ENCODE measurements around the gene UBE2E2.

Gene UBE2E2

DNA sequence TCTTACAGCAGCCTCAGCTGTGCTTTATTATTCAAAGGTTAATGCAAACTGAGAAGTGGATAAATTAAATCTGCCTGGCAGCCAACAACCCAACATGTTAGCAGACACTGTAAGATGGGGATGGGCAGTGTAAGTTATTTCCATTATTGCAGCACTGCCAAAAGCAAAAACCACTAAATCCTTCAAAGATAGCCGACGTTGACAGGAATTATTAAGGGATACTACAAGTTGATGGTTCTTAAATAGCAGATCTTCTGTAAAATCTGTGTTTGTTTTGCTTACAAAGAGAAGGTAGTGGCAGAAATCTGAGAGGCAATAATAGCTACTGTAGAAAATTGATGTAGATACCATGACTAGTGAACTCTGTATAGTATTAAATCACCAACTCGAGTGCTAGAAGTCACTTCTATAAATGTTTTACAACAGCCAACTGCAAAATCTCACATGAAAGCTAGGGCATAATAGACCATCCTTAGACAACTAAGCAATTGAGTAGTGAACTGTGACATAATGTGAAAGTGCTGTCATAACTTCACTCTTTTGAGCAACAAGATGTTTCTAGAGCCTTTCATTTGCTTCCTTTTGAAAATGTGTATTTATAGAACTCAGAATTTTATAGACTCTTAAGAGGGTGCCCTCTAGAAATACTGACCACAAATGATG, 278.6 kb downstream of the UBE2E2 start:
- peak in 2 of 4 experiments; percentile 23 to 32 for DNase-seq

DNA sequence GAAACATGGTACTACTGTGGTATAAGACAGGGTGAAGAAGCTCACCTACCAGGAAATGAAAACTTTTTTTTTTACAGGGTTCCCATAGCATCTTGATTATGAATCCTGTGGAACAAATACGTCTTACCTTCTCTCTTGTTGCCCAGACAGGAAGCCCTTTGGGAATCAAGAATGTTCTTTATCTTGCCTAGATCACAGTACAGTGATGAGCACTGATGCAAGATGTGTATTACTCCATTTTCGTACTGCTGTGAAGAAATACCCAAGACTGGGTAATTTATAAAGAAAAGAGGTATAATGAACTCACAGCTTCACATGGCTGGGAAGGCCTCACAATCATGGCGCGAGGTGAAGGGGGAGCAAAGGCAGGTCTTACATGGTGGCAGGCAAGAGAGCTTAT, 281.3 kb downstream of the UBE2E2 start:
- no peak for DNase-seq

DNA sequence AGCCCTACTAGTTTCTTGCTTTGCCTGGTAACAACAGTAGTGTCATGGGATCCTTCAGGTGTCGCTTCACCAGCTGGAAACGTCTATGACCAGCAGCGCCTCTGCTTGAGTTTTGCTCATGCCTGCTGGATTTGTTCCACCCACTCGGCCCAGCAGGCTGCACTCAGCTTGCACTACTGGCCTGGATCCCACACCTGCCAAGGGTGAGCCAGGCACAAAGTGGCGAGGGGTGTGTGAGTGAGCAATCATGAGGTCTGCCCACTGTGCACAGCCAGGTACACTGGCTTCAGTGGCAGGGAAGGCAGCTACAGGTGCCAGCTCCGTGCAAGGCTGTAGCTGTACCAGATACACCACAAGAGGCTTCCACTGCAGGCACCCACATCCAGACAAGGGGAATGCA, 282.8 kb downstream of the UBE2E2 start:
- DNase-seq, result no peak

DNA sequence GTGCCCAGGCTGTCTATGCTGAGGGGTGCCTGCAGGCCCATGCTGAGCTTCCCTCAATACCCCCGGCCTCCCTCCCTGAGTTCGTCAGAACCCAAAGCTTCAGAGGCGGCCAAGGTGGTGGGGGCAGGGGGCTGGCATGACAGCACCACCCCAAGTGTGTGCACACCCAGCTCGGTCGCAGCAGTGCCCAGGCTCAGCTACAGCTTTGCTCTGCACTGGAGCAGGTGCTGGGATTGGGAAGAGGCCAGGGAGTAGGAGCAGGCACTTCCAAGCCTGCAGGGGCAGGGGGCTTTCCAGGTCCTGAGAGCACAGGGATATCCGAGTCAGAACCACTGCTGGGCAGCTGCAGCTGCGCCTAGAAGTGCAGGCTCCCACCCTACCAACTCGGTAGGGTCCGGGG, 283.9 kb downstream of the UBE2E2 start:
- DNase-seq, result no peak

DNA sequence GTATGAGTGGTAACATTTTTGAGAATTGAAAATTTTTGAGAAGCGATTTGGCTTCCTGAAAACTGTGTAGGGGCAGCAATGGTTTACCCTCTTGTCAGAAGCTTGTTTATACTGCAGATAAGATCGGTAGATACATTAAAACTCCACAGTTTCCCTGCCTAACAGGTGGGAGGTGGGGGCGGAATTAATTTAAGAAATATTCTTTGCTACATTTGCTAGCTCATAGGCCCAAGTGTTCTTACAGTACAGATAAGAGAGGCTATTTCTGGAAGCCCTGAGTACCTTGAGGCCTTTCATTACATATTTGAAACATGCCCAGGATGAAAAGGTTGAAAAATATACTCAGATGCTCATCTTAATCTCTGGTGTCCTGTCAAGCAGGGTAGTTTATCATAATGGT, 285.5 kb downstream of the UBE2E2 start:
- no peak for DNase-seq

DNA sequence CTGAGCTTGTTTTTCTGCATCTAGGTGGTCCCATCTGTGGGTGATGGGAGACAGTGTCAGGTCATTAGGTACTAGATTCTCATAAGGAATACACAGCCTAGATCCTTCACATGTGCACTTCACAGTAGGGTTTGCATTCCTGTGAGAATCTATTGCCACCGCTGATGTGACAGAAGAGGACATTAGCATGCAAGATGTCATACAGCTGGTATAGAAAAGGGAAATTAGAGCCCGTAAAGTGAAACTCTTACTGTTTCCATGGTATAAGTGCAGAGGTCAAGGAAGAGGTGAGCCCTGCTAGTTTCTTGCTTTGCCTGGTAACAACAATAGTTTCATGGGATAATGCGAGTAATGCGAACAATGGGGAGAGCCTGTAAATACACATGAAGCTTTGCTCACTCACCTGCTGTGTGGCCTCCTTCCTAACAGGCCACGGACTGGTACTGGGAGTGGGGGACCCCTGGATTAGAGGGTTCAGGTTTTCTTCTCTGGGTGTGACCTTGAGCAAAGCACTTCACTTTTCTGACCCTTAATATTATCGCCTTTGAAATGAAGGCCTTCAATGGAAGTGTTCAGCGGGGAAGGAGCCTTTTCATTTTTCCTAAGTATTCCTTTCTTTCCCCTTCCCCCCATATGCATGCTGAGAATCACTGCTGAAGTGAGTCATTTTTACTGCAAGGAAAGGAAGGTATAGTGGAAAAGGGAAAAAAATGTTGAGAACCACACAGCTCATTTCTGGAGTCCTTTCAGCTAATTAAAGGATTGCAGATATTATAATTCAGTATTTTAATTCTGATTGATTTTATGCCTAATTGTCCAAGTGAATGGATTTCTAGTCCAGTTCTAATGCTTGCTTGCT, 286.4 kb downstream of the UBE2E2 start:
- peak in 2 of 4 experiments; percentile 15 to 23 for DNase-seq

DNA sequence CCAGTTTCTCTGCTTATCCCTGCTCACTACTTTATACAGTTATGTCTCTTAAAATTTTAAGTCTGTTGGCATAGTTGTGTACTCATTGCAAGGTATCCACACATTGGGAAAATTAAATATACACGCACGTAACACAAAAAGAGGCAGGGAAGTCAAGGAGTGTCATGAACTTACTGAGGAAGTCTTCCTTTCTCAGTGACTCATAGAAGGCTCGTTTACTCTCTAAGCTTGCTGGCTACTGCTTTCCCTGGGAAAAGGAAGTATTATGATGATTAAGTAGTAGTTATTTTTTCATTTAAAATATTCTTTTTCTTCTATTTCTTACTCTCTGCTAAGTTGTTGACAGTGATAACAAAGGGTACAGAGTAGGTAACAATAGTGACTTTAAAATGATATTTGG, 287.3 kb downstream of the UBE2E2 start:
- peak; percentile 14 to 71 (median 54) for DNase-seq

DNA sequence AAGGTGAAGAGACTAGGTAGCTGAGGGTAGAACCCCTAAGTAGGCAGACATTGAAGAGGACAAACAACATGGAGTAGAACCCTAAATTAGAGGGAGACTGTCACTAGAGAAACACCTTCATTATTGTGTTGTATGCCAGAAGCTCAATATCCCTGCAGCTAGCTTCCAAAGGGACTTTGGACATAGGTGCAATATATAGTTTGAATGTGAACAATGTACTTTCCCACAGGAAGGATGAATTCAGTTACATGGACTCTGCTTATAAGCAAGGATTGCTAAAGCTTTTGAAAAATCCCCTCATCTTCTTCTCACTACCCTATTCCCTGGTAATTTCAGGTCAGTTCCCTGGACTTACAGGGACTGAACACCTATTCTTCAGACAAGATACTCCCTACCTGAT, 288.9 kb downstream of the UBE2E2 start:
- no peak for DNase-seq

DNA sequence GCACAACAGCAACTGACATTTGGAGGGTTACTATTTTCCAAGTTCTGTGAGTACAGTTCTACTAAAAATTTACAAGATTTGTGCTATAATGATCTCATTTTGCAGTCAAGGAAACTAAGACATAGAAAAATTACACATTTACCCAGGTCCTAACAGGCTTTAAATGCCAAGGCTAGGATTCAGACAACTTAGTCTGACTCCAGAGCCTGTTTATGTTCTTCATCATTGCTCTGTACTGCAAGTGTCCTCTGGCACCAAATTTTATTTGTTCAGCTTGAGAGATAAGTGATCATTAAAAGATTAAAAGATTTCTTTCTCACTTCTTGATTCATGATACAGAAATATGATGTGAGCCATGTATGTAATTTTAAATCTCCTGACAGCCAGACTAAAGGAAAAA, 290.8 kb downstream of the UBE2E2 start:
- no peak for DNase-seq

DNA sequence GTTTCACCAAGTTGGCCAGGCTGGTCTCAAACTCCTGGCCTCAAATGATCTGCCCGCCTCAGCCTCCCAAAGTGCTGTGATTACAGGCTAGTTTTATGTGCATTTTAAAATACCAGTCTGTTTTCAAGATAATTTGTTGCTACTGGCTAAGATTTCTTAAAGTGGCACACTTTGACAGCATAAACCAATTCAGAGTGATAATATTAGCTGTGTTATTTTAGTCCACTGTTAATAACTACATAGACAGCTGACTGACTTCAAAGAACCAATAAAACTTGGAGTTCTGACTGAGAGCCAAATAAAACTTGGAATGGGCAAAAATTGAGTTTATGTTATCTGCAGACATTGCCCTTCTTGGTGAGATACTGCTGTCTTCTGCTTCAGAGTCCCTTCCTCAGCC, 291.8 kb downstream of the UBE2E2 start:
- DNase-seq, result no peak

DNA sequence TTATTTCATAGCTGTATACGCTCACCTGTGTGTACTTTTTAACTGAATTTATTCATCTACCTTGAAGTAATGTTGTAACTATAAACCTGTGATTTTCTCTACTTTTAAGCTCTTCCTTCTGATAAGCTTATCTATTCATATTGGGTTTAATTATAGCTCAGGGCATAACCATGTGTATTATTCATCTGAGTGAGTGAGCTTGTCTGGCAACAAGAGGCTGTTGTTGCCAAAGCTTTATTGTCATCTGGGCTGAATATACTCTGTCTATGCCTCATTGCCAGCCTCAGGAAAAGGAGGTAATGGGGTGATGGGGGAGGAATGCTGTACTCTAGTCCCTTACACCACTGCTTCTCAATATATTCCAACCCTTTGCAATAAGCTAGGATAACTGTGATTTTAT, 292.4 kb downstream of the UBE2E2 start:
- DNase-seq, result no peak

DNA sequence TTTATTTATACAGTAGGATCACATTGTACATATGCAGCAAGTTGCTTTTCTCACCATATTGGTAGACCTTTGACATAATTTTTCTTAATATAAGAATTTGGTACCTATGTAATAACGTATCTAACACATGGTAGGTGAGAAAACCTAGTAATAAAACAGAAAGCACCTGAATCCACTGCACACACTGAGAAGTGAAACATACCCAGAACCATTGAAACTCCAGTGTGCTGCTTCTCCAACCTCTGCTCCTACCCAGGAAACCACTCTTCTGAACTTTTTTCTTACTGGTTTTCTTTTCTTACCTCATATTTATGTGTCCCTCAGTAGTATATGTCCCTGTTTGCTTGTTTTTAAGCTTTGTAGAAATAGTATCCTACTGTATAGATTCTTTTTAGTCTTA, 293.0 kb downstream of the UBE2E2 start:
- no peak for DNase-seq

DNA sequence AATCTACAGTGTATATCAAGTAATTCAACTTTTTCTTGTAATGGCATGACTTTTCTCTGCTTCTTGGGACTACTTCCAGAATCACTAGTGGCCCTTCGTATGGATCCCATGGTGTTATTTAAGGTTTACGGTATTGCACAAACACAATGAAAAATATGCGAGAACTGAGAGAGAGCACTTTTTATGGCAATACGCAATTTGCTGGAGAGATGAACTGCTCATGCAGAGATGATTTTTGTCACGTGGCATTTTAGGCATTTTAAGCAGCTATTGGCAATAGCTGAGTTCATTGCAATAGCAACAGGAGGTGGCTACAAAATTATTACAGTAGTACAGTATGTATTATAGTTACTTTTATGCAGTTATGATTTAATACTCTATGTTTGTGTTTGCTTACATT, 294.0 kb downstream of the UBE2E2 start:
- no peak for DNase-seq

DNA sequence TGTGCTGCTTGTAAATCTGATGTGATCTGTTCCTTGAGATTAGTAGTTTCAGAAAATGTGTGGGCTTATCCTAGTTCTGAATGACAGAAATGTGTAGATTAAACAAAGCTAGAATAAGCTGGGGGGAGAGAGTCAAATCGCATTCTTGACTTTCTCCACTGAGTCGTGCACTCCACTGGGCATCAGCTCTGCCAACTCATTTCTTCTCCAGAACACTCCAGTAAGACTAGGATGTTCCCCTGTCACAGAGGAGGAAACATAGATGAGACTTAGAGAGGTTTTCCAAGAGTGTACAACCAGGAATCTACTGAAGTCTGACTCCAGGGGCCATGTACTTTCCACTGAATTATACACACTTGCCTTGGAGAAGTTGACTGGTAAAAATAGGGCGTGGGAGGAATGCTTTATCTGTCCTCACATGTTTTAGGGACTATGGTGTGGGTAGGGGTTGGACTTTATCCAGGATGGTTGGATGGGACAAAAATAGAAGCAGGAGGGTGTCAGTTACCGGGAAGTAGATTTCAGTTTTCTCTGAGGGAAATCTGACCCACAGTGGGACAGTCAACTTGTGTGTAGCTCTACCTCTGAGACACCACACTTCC, 298.2 kb downstream of the UBE2E2 start:
- DNase-seq, result peak in 2 of 4 experiments; percentile 6 to 18

DNA sequence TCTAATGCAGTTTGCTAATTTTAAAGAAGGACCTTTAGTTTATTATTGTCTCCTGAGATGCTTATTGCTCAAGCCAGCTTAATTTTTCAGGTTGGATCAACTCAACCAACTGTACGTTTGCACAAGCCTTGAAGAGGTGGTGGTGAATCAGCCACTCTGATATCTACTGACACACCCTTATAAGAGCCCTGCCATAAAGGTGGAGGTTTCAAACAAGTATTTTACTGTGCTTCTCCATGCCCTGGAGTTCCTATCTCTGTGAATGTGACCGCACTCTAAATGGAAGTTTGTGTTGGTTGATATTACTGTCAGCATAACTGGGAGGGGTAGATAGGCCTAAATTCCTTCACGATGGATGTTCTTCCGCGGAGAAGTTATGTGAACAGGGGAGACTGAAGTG, 305.3 kb downstream of the UBE2E2 start:
- no peak for DNase-seq

DNA sequence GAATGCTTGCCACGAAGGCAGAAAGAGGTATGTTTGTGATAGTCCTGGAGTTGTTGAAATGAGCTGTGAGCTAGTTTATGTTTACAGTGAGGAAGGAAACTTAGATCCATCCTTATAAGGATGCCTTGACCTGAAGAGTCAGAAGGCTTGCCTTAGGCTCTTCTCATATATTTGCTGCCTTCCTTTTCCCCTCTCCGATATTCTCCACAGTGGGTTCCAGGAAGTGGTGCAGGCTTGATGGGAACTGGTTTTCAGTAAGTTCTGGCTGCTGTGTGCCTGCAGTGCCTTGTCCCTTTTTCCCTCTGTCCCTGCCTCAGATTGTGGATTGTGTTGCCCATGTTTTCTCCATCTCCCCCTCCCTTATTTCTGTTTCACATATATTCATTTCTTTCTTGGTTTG, 315.3 kb downstream of the UBE2E2 start:
- no peak for DNase-seq

DNA sequence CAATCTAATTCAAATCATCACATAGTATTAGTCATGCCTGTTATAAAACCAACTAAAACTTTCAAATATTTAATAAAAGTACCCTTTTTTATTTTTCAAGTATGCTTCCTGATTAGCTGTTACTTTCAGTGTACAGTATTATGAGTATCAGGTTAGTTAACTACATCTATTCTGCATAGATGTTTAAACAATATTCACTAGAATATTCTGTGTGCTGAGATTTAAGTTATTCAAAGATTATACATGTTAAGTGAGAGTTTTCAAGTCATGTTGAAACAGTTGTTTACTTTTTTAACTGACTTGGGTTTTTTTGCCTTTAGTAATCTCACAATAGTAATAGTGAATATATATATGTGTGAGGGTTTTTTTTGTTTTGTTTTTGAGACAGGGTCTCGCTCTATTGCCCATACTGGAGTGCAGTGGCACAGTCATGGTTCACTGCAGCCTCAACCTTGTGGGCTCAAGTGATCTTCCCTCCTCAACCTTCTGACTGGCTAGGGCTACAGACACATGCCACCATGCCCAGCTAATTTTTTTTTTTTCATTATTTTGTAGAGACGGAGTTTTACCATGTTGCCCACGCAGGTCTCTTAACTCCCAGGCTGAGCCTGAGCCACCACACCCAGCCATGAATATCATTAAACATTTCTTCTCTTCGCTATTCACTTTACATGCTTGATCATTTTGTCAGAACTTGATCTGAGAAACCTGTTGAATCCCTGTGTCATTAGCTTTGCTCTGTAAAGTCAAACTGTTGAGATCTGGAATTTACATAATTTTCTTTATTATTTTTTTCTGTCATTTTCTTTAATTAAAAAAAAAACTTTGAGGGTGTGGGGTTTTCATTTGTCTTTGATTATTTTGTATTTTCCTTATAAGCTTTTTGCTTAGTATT, 316.4 kb downstream of the UBE2E2 start:
- no peak for DNase-seq

DNA sequence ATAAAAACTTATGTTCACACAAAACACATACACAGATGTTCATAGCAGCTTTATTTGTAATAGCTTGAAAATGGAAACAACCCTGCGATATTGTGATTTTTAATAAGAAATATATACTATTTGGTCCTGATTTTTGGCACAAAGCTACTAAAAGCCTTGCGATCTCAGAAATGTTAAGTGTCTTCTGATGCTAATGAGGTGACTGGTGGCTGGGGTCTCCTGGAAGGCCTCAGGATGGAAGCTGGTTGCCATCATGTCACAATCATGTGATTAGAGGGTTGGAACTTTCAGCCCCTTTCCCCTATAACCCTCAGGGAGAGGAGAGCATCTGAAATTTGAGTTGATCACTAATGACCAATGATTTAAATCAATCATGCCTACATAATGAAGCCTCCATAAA, 324.2 kb downstream of the UBE2E2 start:
- DNase-seq, result no peak

DNA sequence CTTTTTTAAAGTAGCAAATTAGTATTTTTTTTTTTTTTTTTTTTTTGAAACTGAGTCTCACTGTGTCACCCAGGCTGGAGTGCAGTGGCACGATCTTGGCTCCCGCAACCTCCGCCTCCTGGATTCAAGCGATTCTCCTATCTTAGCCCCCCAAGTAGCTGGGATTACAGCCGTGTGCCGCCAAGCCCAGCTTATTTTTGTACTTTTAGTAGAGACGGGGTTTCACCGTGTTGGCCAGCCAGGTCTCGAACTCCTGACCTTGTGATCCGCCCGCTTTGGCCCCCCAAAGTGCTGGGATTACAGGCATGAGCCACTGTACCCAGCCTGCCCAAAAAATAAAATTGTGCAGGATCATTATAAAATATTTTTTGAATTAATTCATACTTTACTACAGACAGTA, 330.5 kb downstream of the UBE2E2 start:
- DNase-seq, result no peak

DNA sequence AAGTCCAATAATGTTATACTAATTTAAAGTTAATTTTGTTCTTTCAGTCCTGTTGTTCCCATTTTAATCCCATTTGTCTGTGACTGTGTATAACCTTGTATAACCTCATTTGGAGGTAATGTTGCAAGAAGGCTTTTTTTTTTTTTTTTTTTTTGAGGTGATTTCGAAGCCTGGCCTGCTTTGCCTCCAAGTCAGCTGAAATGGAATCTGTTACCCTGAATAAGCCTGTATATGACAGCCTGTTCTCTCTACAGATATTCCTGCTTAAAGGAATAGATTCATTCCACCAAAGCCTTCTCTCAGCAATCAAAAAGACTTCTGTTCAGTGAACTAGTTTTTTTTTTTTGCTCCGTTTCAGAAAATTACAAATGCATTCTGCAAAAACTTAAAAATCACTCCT, 330.9 kb downstream of the UBE2E2 start:
- DNase-seq, result no peak

DNA sequence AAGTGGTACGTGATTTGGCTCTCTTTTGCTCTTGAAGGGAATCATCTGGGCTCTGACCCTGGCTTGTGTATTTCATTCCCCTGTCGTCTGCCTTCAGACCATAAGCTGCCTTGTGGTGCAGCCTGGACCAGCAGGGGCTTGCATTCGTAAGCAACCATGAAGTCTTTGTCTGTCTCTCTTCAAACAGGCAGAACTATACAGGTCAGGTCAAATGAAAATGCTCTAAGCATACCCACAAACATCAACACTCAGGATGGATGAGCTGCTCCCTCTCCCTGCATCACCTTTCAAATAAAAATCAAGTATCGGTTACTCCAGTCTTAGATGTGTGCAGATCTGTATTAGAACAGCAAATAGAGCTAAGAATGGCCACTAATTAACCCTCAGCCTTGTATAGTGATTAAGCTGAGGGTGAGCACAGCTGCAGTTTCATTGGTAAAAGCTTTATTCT, 334.0 kb downstream of the UBE2E2 start:
- no peak for DNase-seq

DNA sequence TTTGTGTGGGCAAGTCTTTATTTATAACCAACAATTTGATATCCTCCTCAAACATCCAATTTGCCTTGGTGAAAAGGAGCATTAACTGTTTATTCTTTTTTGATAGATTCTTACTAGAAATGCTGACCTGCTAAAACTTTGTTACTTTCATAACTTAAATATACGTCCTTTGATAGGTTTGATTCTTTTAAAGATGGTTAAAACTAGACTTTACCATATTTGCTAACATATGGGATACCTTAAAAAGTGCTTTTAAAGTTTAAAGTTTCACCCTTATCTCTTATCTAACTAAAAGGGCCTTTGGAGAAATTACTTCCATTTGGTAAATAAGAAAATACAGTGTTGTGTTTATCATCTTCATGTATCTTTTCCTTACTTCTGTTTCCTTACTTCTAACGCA, 336.1 kb downstream of the UBE2E2 start:
- no peak for DNase-seq

DNA sequence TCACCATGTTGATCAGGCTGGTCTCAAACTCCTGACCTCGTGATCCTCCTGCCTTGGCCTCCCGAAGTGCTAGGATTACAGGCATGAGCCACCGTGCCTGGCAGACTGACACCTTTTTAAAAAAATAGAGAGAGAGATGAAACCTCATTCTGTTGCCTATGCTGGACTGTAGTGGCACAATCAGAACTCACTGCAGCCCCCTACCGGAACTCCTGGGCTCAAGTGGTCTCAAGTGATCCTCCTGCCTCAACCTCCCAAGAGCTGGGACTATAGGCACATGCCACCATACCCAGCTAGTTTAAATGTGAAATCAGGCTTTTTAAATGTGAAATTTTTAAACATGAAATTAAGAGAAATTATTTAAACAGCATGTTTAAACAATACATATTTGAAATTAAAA, 337.5 kb downstream of the UBE2E2 start:
- DNase-seq, result no peak
